Measurements from ENCODE around the gene SLC9A8.

The SLC9A8 gene

DNA sequence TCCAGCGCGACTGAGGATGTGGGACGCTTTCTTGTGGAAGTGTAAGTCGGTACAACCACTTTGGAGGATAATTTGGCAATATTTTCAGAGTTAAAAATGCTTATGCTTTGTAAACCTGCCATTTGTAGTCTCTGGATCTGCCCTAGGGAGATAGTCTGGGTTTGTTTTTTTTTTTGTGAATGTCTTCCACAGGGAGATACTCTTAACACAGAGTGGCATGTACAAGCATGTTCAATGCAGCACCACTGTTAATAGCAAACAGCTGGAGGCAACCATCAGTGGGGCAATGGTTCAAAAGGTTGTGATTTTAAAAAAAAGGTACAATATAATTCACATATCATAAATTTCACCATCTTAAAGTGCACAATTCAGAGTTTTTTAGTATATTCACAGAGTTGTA lies 22.4 kb downstream of the SLC9A8 start:
- DNase-seq (ENCODE audit: low read depth in 1 of 2, low spot score in 1 of 2), result no peak
- TF ChIP-seq GABPA (IDR thresholded peaks at IDR 0.05; ENCODE audit: low read depth) (no peak), SPI1 (IDR thresholded peaks at IDR 0.05; ENCODE audit: borderline replicate concordance, low read depth) (no peak), POLR2AphosphoS5 (IDR thresholded peaks at IDR 0.05; ENCODE audit: low read depth) (no peak)
- TF ChIP-seq, protein P1, sequence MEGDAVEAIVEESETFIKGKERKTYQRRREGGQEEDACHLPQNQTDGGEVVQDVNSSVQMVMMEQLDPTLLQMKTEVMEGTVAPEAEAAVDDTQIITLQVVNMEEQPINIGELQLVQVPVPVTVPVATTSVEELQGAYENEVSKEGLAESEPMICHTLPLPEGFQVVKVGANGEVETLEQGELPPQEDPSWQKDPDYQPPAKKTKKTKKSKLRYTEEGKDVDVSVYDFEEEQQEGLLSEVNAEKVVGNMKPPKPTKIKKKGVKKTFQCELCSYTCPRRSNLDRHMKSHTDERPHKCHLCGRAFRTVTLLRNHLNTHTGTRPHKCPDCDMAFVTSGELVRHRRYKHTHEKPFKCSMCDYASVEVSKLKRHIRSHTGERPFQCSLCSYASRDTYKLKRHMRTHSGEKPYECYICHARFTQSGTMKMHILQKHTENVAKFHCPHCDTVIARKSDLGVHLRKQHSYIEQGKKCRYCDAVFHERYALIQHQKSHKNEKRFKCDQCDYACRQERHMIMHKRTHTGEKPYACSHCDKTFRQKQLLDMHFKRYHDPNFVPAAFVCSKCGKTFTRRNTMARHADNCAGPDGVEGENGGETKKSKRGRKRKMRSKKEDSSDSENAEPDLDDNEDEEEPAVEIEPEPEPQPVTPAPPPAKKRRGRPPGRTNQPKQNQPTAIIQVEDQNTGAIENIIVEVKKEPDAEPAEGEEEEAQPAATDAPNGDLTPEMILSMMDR (IDR thresholded peaks at IDR 0.05; ENCODE audit: insufficient read depth, low read length), result no peak
- TF ChIP-seq, protein P2, sequence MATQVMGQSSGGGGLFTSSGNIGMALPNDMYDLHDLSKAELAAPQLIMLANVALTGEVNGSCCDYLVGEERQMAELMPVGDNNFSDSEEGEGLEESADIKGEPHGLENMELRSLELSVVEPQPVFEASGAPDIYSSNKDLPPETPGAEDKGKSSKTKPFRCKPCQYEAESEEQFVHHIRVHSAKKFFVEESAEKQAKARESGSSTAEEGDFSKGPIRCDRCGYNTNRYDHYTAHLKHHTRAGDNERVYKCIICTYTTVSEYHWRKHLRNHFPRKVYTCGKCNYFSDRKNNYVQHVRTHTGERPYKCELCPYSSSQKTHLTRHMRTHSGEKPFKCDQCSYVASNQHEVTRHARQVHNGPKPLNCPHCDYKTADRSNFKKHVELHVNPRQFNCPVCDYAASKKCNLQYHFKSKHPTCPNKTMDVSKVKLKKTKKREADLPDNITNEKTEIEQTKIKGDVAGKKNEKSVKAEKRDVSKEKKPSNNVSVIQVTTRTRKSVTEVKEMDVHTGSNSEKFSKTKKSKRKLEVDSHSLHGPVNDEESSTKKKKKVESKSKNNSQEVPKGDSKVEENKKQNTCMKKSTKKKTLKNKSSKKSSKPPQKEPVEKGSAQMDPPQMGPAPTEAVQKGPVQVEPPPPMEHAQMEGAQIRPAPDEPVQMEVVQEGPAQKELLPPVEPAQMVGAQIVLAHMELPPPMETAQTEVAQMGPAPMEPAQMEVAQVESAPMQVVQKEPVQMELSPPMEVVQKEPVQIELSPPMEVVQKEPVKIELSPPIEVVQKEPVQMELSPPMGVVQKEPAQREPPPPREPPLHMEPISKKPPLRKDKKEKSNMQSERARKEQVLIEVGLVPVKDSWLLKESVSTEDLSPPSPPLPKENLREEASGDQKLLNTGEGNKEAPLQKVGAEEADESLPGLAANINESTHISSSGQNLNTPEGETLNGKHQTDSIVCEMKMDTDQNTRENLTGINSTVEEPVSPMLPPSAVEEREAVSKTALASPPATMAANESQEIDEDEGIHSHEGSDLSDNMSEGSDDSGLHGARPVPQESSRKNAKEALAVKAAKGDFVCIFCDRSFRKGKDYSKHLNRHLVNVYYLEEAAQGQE (IDR thresholded peaks at IDR 0.05; ENCODE audit: insufficient replicate concordance, low read depth), result no peak
- Histone ChIP-seq H3K27me3 (ENCODE audit: insufficient read depth, poor library complexity, severe bottlenecking) (no peaks in the 10 kb centered on the region), H3K4me3 (replicated peaks; ENCODE audit: insufficient read depth, low read length) (no peak overlapping the region), H3K27ac (replicated peaks) (no peak overlapping the region)

DNA sequence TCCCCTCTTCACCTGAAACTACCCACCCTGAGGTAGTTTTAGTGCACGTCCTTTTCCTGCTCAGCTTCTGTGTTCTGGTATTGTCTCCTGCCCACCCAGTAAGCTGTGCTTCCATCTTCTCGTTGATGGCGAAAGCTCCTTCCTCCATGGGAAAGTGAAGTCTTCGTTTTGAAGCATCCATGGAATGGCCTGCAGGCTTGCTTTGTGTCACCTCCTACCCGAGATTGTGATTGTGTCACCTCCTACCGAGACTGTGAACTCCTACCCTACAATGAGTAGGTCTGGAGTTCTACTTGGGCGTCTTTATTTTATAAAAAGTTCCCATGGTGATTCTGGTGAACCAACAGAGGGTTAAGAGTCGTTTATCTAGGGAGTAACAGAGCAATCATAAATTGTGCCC lies 25.9 kb downstream of the SLC9A8 start:
- no peak for DNase-seq (ENCODE audit: low read depth in 1 of 2, low spot score in 1 of 2)
- TF ChIP-seq POLR2AphosphoS5 (IDR thresholded peaks at IDR 0.05; ENCODE audit: low read depth) (no peak), GABPA (IDR thresholded peaks at IDR 0.05; ENCODE audit: low read depth) (no peak), SPI1 (IDR thresholded peaks at IDR 0.05; ENCODE audit: borderline replicate concordance, low read depth) (no peak)
- TF ChIP-seq, protein P1 (IDR thresholded peaks at IDR 0.05; ENCODE audit: insufficient read depth, low read length), result no peak
- TF ChIP-seq, protein P2 (IDR thresholded peaks at IDR 0.05; ENCODE audit: insufficient replicate concordance, low read depth), result no peak
- H3K4me3 ChIP-seq (replicated peaks; ENCODE audit: insufficient read depth, low read length), result no peak overlapping the region
- H3K27me3 ChIP-seq (ENCODE audit: insufficient read depth, poor library complexity, severe bottlenecking), result no peaks in the 10 kb centered on the region
- H3K27ac ChIP-seq (replicated peaks), result no peak overlapping the region

DNA sequence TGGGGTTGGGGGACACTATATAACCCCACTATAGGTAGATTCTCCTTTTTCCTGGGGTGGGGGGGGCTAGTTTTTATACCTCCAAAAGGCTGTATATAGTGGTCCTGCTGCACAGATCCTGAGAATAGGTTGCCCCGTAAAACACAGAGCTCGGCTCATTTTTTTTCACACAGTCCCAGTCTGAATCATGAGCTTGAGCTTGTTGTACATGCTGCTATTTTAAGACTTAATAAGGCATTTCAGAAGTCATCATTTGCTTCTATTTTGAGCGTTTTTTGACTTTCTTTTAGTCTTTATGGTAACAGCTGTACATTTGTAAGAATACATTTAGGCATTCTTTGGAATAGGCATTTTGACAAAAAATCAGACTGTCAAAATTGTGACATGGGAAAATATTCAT lies 30.5 kb downstream of the SLC9A8 start:
- TF ChIP-seq, protein P1 (IDR thresholded peaks at IDR 0.05; ENCODE audit: insufficient read depth, low read length), result no peak
- TF ChIP-seq, protein P2 (IDR thresholded peaks at IDR 0.05; ENCODE audit: insufficient replicate concordance, low read depth), result no peak
- TF ChIP-seq GABPA (IDR thresholded peaks at IDR 0.05; ENCODE audit: low read depth) (no peak), SPI1 (IDR thresholded peaks at IDR 0.05; ENCODE audit: borderline replicate concordance, low read depth) (no peak), POLR2AphosphoS5 (IDR thresholded peaks at IDR 0.05; ENCODE audit: low read depth) (no peak)
- no peak overlapping the region for H3K4me3 ChIP-seq (replicated peaks; ENCODE audit: insufficient read depth, low read length)
- H3K27me3 ChIP-seq (ENCODE audit: insufficient read depth, poor library complexity, severe bottlenecking), result no peaks in the 10 kb centered on the region
- DNase-seq (ENCODE audit: low read depth in 1 of 2, low spot score in 1 of 2), result no peak
- H3K27ac ChIP-seq (replicated peaks), result no peak overlapping the region; the same call in 1 of the 2 replicates

Measured in HL-60 (cell line).